HFF-Myc (cell line): ENCODE results near the gene CEP19.

Source experiments
- DNase-seq: peaks from one replicate; pipeline ENCODE4 v3.0.0-alpha.2; 2011; ENCODE audit warnings: low read depth; ENCODE audit errors: extremely low read depth
- H3K4me3 ChIP-seq: replicated peaks from 2 replicates; pipeline ENCODE4 v1.5.1; 2011; ENCODE audit warnings: low read depth, mild to moderate bottlenecking, control low read depth, low read length
- CTCF ChIP-seq: IDR thresholded peaks from 2 replicates; pipeline ENCODE4 v1.5.1; 2012; ENCODE audit warnings: mild to moderate bottlenecking, low read depth, low read length, control low read depth; ENCODE audit errors: missing control alignments

The CEP19 gene

DNA sequence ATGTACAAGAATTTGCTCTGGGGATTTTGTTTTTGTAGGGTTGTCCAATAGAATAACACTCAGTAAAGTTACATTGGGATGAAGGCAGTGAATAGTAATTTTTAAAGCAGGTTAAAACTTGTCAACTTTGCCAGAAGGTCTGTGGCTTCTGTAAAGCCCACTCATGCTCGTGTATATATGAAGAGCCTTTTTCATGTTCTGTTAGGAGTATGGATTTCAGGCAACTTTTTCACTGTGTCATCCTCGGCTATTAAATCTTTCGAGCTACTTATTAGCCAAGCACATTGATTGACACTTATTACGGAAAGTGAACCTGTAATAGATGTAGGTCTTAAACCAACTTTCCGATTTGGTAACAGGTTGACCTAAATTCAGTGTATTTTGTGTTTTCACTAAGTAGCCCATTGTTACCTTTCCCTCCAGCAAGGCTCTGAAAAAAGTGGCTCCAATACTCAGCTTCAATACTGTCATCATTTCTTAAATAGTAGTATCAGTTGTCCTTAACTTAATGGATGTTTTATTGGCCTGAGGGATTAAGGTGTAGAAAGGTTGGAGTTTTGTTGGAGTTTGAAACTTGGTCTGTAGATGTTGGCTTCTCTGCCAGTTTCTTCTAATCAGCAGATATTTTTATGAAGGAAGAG is 29.3 kb upstream of the CEP19 start:
- no peak for DNase-seq
- peak overlapping the region; percentile 92 for H3K4me3 ChIP-seq
- TF ChIP-seq CTCF, result no peak

DNA sequence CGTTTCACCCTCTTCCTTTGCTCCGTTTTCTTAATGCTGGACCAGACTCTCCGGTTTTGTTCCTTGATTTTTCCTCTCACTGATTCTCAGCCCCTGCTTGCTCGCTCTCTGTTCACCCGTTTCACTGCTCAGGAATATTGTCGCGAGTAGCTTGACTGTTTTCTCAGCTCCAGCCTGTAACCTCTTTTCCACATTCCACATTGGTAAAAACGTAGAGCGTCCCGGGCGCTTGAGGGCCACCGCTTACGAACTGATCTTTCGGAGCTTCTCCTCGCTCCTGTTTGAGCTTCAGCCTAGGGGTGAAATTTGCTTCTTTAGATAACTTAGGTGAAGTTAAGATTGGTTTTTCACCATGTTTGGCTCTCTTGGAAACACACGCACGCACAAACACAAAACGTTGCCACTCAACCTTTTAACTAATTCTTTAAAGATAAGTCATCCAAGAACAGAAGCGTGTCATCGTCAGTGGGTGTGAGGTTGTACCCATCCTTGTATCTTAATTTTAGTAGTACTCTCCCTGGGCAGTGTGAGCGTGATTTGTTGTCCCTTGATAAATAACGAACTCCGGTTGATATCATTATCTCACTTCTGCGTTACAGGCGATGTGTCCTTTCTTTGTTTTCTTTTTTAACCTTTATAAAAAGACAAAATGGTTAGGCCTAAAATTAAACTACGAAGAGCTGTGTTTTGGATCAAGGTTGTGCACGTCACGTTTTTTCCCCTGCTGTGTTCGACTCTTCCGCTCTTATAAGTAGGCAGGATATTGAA is 28.6 kb upstream of the CEP19 start:
- H3K4me3 ChIP-seq, result peak overlapping the region; percentile 92
- no peak for DNase-seq
- no peak for TF ChIP-seq CTCF

DNA sequence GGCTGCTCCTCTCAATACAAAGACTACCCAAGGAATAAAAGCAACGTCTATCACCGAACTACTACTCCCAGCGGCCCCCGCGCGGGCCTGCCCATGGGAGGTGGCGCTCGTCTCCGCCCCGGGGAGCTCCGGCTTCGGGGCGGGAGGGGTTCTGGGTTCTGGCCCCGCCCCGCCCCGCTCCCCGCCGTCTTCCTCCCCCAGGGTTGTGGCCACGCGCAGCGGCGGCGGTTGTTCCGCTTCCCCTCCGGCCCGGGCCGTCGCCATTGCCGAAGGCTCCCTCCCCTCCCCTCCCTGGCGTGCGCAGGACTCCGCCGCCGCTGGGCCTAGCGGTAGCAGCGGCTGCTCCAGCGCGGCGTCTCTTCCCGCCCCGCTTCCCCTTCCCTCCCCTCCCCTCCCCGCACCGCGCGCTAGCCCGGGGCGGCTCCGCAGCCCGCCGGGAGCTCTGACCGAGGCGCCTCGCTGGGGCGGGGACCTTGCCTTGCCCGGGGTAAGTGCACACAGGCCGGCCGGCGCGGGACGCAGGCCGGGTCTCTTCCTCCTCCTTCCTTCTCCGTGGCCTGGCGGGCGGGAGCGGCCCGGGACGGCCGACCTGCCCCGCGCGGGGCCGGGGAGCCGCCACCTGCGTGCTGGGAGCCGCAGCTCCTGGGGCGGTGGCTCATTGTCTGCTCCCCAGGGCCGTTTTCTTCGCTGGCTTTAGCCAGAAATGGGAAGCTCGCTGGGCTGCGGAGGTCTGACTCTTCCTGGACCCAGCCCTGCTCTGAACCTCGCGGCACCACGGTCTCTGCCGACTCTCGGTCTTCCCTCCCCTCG is 27.8 kb upstream of the CEP19 start, which contains the start of gene PAK2:
TSS of gene PAK2 (plus strand) at position 187 of the 810 bp plus-strand sequence. CDS start 42,790 bp downstream, outside the sequence.
- H3K4me3 ChIP-seq, result peak within 1 kb of the TSS; percentile 92
- peak; percentile 27 for DNase-seq
- TF ChIP-seq CTCF, result no peak

DNA sequence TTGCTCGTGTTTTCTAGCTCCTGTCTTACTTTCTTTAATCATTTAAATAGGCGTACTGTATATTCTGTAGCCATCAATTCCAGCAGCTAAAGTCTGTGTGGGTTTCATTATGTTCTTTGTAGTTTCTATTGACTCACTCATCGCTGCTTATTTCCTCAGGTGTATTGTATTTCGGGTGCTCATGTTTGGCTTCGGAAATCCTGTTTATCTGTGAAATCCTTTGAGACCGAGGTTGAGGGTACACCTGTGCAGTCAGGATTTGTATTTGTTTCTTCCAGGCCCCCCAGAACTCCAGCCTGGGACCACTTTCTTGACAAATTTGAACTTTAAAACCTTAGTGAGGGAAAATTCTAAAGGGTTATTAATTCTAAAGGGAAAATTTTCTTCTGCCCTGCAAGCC is 25.6 kb upstream of the CEP19 start:
- no peak for TF ChIP-seq CTCF
- no peak for DNase-seq
- no peak overlapping the region for H3K4me3 ChIP-seq

GRCh38 chr3:196736670-196737374 is 24.8 kb upstream of the CEP19 start:
- H3K4me3 ChIP-seq, result no peak overlapping the region
- TF ChIP-seq CTCF, result no peak
- no peak for DNase-seq

DNA sequence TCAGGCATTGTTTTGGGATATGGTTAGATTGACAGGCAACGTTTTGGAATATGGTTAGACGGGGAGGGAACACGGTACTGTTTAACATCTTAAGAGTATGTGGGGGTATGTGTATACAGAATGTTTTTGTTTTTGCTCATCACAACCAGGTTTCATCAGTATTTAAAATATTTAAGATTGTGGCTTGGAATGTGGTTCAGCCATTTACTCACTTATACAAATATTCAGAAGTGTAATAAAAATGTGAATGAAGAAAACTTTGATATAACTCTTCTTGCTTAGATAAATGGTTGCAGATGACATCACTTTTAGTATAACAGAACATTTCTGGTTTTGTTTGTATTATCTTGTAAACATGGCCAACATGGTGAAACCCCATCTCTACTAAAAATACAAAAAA is 23.7 kb upstream of the CEP19 start:
- no peak for TF ChIP-seq CTCF
- DNase-seq, result no peak
- no peak overlapping the region for H3K4me3 ChIP-seq
